GM18505 (cell line): Measurements from ENCODE around the gene ZWILCH.

Experiments
- ATAC-seq: cut with Tn5 transposase; IDR thresholded peaks from one replicate; pipeline ENCODE4 v1.9.1; 2021; ENCODE audit not compliant: unreplicated experiment
- POLR2A ChIP-seq: IDR thresholded peaks from 4 replicates; pipeline ENCODE4 v1.6.1; 2011; ENCODE audit warnings: borderline replicate concordance; ENCODE audit not compliant: insufficient read depth, insufficient read length; ENCODE audit errors: extremely low read depth

ZWILCH gene

DNA sequence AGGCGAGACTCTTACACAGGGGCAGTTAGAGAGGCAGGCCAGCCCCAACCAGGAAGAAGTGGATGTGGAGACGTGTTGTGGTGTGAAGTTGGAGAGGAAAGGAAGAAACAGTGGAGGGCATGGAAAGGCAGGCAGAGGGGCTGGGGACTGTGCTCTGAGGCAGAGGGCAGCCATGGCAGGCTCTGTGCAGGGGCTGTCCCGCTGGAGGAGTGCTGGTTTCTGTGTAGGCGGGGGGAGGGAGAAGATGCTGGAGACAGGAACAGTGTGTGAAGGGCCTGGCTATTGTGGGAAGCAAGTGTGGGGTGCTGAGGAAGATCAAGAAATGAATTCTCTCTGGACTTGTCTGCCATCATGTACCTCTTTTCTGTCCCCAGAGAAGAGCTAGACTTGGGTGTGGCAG lies 28.6 kb upstream of the ZWILCH start:
- no peak for ATAC-seq
- no peak for TF ChIP-seq POLR2A

DNA sequence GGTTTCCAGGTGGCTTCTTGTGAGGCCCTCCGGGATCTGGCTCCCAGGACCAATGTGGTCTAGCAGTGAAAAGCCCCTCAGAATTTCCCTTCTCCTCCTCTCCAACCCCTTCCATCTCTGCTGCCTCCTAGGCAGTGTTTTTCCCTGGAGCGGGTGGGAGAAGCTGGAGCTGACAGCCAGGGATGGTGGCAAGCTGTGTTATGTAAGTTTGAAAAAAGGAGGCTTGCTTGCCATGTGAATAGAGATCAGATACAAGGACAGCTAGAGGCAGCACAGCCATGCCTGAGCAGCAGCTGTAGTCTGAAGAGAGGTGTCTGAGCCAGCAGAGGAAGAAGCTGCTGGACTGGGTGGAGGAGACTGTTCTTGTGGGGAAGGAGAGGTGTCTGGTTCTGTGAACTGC lies 28.1 kb upstream of the ZWILCH start:
- no peak for ATAC-seq
- no peak for TF ChIP-seq POLR2A

- no peak for ATAC-seq
- TF ChIP-seq POLR2A = no peak
These were observed 24.9 kb upstream of the ZWILCH start for GRCh38 chr15:66480267-66480666.

GRCh38 chr15:66481107-66481856 lies 23.8 kb upstream of the ZWILCH start:
- no peak for ATAC-seq
- TF ChIP-seq POLR2A = no peak

DNA sequence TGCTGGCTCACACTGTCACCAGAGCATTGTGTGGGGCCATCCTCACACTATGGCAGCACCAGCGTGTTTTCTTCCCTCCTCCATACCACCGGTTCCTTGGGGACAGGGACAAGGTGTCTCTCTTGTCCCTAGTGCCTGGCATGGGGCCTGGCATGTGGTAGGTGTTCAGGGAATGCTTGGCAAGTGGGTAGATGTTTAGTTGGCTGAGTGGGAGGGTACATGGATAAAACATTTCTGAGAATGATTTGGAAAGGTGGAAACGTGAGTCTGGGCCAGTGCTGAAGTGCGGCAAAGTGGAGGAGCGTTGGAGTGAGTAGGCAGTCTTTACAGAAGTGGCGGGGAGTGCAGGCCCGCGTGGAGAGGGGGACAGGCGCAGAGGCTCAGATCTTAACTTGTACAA lies 22.6 kb upstream of the ZWILCH start:
- no peak for ATAC-seq
- no peak for TF ChIP-seq POLR2A

DNA sequence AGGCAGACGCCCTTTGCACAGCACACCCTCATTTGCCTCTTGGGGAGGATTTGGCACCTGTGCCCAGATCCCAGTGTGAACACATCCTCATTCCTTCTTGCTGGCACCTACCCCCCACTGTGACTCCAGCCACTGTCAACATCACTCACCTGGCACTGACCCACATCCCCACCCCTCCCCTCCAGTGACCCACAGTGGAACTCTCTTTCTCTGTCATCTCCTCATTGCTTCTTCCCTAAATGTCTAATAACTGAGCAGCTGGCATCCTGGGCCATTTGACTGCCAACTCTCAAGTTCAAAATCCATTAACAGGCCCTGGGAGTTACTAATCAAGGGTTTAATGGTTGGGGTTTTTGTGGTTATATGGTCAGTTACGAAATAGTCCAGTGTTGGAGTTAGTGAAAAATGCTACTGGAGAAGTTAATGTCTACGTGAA lies 22.0 kb upstream of the ZWILCH start:
- ATAC-seq = no peak

DNA sequence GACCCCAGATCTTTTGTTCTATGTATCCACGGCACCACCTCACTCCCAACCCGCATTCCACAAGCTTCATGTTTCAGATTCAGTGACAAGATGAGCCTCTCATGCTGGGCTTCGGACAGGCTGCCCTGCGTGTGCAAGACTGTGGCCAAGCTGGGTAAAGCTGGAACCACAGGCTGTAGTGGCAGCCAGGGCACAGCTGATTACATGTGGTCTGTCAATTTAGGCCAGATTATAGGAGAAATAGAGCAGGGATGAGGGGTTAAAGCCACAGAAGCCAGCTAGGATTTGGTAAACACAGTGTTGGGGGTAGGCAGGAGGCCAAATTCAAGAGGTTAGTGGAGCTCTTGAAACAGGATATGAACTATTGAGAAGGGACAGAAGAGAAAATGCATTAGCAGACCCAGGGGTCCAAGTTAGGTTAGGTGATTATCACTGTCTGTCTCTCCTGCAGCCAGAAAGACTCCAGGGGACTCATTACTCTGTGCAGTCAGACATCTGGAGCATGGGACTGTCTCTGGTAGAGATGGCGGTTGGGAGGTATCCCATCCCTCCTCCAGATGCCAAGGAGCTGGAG lies 20.5 kb upstream of the ZWILCH start:
- no peak for ATAC-seq
- TF ChIP-seq POLR2A = no peak

More for the DNA sequence above, 22.0 kb upstream of the ZWILCH start:
- TF ChIP-seq POLR2A = no peak

DNA sequence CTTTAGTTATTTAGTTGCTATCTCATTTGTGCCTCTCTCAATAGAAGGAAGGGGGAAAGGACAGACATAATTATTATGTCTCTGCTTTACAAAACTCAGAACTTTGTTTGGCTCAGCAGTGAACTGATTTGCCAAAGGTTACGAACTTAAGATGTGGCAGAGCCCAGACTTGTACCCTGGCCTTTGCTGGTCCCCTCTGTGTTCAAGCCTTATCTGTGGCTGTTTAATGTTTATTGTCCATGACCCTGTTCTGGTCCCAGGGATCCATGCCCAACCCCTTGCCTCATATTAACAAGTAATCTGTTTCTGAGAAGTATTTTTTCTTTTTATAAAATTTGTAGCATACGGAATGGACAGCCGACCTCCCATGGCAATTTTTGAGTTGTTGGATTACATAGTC lies 18.2 kb upstream of the ZWILCH start:
- ATAC-seq = no peak
- no peak for TF ChIP-seq POLR2A

GRCh38 chr15:66488525-66488924 lies 16.6 kb upstream of the ZWILCH start:
- ATAC-seq = no peak
- no peak for TF ChIP-seq POLR2A

GRCh38 chr15:66489179-66489791 lies 15.8 kb upstream of the ZWILCH start:
- no peak for ATAC-seq
- no peak for TF ChIP-seq POLR2A

DNA sequence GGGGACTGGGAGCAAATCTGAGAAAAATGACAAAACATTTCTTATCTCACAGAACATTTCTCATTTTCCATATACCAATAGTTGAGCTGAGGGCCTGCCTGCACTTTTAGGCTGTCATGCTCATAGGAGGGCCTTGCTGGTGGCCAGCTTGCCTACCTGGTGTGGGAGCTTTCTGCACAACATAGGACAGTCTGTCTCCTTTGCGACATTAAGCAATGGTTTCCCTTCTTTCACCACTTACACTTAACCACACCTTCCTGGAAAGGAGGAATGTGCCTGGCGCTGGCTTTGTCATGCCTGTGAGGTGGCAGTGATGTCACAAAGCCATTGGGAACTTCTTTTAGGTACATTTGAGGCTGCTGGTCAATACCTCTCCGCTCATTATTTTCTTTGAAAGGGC lies 13.3 kb upstream of the ZWILCH start:
- TF ChIP-seq POLR2A = no peak

GRCh38 chr15:66494262-66494661 lies 10.9 kb upstream of the ZWILCH start:
- ATAC-seq = no peak
- no peak for TF ChIP-seq POLR2A

More for the DNA sequence above, 13.3 kb upstream of the ZWILCH start:
- no peak for ATAC-seq

DNA sequence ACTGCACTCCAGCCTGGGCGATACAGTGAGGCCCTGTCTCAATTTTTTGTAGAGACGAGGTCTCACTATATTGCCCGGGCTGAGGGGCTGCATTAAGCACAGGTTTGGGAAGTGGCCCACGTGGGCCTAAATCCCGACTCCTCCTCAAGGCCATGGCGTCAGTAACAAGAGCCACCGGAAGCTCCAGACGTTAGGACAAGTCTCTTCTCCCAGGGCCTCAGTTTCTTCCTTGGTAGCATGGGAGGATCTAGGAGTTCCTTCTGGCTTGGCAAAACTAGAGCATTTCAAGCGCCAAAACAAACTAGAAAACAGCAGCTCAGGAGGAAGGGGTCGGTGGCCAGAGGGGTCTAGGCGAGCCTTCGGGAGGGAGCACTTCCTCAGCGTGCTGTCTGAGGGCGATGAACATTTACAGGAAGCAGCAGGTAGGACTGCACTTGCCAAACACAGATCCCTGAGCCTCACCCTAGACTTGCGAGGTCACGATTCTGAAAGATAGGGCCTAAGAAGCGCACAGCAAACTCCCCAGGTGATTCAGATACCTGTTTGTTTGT lies 8.1 kb upstream of the ZWILCH start:
- no peak for ATAC-seq
- TF ChIP-seq POLR2A = no peak
